Colonic mucosa (tissue), 4 donors: ENCODE measurements around the gene DOC2B. TPM values are rescaled to one million over a fixed set of nuclear protein-coding genes. Genes with fewer than 3 reads are reported as not detected.

Experiments used
- DNase-seq: peaks from one replicate; pipeline ENCODE4 v3.0.0-alpha.2; 2020
- H3K27ac ChIP-seq: fragments of 200-600 bp; one replicate; pipeline ENCODE4 v1.8.0; 2021
- H3K27me3 ChIP-seq: fragments of 200-600 bp; one replicate; pipeline ENCODE4 v1.8.0; 2021
- H3K36me3 ChIP-seq: fragments of 200-600 bp; one replicate; pipeline ENCODE4 v1.8.0; 2021
- H3K4me1 ChIP-seq: fragments of 200-600 bp; one replicate; pipeline ENCODE4 v1.8.0; 2021; ENCODE audit warnings: mild to moderate bottlenecking
- H3K4me3 ChIP-seq: fragments of 200-600 bp; one replicate; pipeline ENCODE4 v1.8.0; 2021
- H3K9ac ChIP-seq, 2 donors: one replicate each; pipeline ENCODE4 v1.7.0; 2013; ENCODE audit warnings: control low read depth in 2 of 2, low read depth in 2 of 2, low read length in 2 of 2
- H3K9me3 ChIP-seq: fragments of 200-600 bp; one replicate; pipeline ENCODE4 v1.8.0; 2021
- intact Hi-C: fragments of 100-400 bp; cut with DNase I; formaldehyde crosslinking; loops from one replicate; pipeline ENCODE4 v1.14.1; 2022
- total RNA-seq, 2 donors: library from RNA; stranded (reverse); fragmentation: NEBNext Ultra II Directional in 1 of 2; extraction: Animal tissue kit (Norgen Biotek cat#: 25700) in 1 of 2; gene quantifications; one replicate each; pipeline ENCODE4 v1.2.1, GENCODE V29; 2021
- TF ChIP-seq, protein P1 (sequence below): fragments of 200-600 bp; IDR thresholded peaks from one replicate; pipeline ENCODE4 v1.8.0; 2022; ENCODE audit warnings: antibody characterized with exemption, mild to moderate bottlenecking
- donor health status: healthy.
- donor health status: DM: no; HTN: no; CAD: no.
- donor health status: DM: no; HTN: no; CAD: no.

DOC2B gene
- total RNA-seq, 2 donors from 2014 or later, result 1.3 to 4.4 TPM

DNA sequence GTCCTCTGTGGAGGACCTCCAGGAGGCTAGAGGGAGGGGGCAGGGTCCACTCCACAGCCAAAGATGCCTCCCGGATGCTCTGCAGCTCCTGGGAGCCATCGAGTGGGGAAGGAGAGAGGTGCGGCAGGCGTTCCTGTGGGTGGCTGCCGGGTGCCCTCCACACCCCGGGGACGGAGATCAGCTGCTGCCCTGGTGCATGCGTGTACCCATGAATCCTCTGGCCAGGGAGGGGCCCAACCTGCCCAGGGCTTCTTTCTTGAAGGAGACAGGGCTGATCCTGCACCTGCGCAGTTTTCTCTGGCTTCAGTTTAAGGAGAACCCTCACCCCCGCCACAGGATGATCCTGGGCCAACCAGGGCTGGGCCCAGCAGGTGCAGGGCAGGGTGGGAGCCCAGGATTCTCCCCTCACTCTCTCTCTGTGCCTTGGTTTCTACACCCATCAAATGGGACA is 33.5 kb upstream of the DOC2B start:
- intact Hi-C loops, result no loop called here
- no peaks in the 10 kb centered on the region for H3K27me3 ChIP-seq
- no peak overlapping the region for H3K27ac ChIP-seq
- no peaks in the 10 kb centered on the region for H3K36me3 ChIP-seq
- no peak overlapping the region for H3K4me3 ChIP-seq
- TF ChIP-seq, protein P1, sequence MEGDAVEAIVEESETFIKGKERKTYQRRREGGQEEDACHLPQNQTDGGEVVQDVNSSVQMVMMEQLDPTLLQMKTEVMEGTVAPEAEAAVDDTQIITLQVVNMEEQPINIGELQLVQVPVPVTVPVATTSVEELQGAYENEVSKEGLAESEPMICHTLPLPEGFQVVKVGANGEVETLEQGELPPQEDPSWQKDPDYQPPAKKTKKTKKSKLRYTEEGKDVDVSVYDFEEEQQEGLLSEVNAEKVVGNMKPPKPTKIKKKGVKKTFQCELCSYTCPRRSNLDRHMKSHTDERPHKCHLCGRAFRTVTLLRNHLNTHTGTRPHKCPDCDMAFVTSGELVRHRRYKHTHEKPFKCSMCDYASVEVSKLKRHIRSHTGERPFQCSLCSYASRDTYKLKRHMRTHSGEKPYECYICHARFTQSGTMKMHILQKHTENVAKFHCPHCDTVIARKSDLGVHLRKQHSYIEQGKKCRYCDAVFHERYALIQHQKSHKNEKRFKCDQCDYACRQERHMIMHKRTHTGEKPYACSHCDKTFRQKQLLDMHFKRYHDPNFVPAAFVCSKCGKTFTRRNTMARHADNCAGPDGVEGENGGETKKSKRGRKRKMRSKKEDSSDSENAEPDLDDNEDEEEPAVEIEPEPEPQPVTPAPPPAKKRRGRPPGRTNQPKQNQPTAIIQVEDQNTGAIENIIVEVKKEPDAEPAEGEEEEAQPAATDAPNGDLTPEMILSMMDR, result no peak
- H3K4me1 ChIP-seq, result no peaks in the 10 kb centered on the region
- DNase-seq, result no peak
- H3K9ac ChIP-seq, result peak overlapping the region; percentile 34 to 78
- no peaks in the 10 kb centered on the region for H3K9me3 ChIP-seq

GRCh38 chr17:213286-214105 is 32.0 kb upstream of the DOC2B start:
- H3K9ac ChIP-seq, result no peak overlapping the region
- H3K27me3 ChIP-seq, result no peaks in the 10 kb centered on the region
- no peaks in the 10 kb centered on the region for H3K36me3 ChIP-seq
- no peak overlapping the region for H3K27ac ChIP-seq
- DNase-seq, result no peak
- no peak overlapping the region for H3K4me3 ChIP-seq
- H3K4me1 ChIP-seq, result peaks cover 1% of the 10 kb centered on the region
- TF ChIP-seq, protein P1, result no peak
- H3K9me3 ChIP-seq, result no peaks in the 10 kb centered on the region
- intact Hi-C loops, result no loop called here

- H3K27me3 ChIP-seq, result no peaks in the 10 kb centered on the region
- H3K9ac ChIP-seq, result no peak overlapping the region
- peaks cover 6% of the 10 kb centered on the region for H3K4me1 ChIP-seq
- intact Hi-C loops, result no loop called here
- no peak overlapping the region for H3K4me3 ChIP-seq
- H3K9me3 ChIP-seq, result no peaks in the 10 kb centered on the region
- TF ChIP-seq, protein P1, result no peak
- no peaks in the 10 kb centered on the region for H3K36me3 ChIP-seq
- DNase-seq, result no peak
- no peak overlapping the region for H3K27ac ChIP-seq
Observed at GRCh38 chr17:210402-210801, 29.0 kb upstream of the DOC2B start.

DNA sequence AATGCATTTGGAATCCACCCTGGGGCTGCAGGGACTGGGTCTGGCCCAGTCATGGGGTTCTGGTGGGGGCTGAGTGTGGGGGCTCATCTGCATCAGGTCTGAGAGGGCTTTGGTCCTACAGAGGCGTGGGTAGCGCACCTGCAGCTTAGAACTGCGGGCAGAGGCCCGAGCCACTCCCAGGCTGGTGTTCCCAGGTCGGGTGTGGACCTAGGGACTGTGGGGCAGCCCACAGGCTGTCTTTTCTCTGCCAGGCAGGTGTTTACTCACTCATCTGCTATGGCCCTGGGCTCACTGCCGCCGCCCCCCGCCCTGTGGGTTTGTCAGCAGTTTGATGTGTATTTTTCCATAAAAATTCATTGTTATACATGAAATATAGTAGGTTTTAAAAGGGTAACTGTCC is 27.0 kb upstream of the DOC2B start:
- Histone ChIP-seq H3K4me3 (no peak overlapping the region), H3K27me3 (no peaks in the 10 kb centered on the region), H3K9ac (no peak overlapping the region), H3K9me3 (no peaks in the 10 kb centered on the region), H3K36me3 (no peaks in the 10 kb centered on the region), H3K27ac (no peak overlapping the region), H3K4me1 (peaks cover 6% of the 10 kb centered on the region)
- peak; percentile 43 for DNase-seq
- TF ChIP-seq, protein P1, result no peak
- intact Hi-C loops, result no loop called here

GRCh38 chr17:207775-208174 is 26.3 kb upstream of the DOC2B start:
- no peak overlapping the region for H3K27ac ChIP-seq
- TF ChIP-seq, protein P1, result no peak
- no peak for DNase-seq
- no peak overlapping the region for H3K9ac ChIP-seq
- H3K36me3 ChIP-seq, result no peaks in the 10 kb centered on the region
- intact Hi-C loops, result no loop called here
- peaks cover 6% of the 10 kb centered on the region for H3K4me1 ChIP-seq
- no peak overlapping the region for H3K4me3 ChIP-seq
- H3K27me3 ChIP-seq, result no peaks in the 10 kb centered on the region
- H3K9me3 ChIP-seq, result no peaks in the 10 kb centered on the region
